Endothelial cell (in vitro differentiated cells): ENCODE measurements around the gene DPT. TPM values are rescaled to one million over a fixed set of nuclear protein-coding genes. Genes with fewer than 3 reads are reported as not detected.

Experiments
- DNase-seq: peaks from one replicate; pipeline ENCODE4 v3.0.0; 2021; ENCODE audit warnings: low spot score
- H3K27ac Mint-ChIP-seq: one replicate; pipeline ENCODE4 v1.8.0; 2021; ENCODE audit warnings: mixed read lengths, inconsistent platforms; ENCODE audit not compliant: unreplicated experiment
- H3K27me3 Mint-ChIP-seq: one replicate; pipeline ENCODE4 v1.8.0; 2021; ENCODE audit warnings: mild to moderate bottlenecking, moderate library complexity, mixed read lengths, inconsistent platforms; ENCODE audit not compliant: unreplicated experiment
- H3K36me3 Mint-ChIP-seq: one replicate; pipeline ENCODE4 v1.8.0; 2021; ENCODE audit warnings: mild to moderate bottlenecking, low read depth, mixed read lengths, inconsistent platforms; ENCODE audit not compliant: unreplicated experiment
- H3K4me1 Mint-ChIP-seq: one replicate; pipeline ENCODE4 v1.8.0; 2021; ENCODE audit warnings: mild to moderate bottlenecking, mixed read lengths, inconsistent platforms; ENCODE audit not compliant: unreplicated experiment
- H3K4me3 Mint-ChIP-seq: one replicate; pipeline ENCODE4 v1.8.0; 2021; ENCODE audit warnings: mild to moderate bottlenecking, mixed read lengths, inconsistent platforms; ENCODE audit not compliant: unreplicated experiment
- H3K9me3 Mint-ChIP-seq: one replicate; pipeline ENCODE4 v1.8.0; 2021; ENCODE audit warnings: mixed read lengths, inconsistent platforms; ENCODE audit not compliant: unreplicated experiment
- total RNA-seq: library from RNA; stranded (reverse); fragmentation: NEBNext Ultra II Directional; extraction: Animal tissue kit (Norgen Biotek cat#: 25700); gene quantifications from one replicate; pipeline ENCODE4 v1.2.1, GENCODE V29; 2021; ENCODE audit not compliant: unreplicated experiment
- TF ChIP-seq, protein P1 (sequence below): fragments of 200-600 bp; sonication (generic); IDR thresholded peaks from one replicate; pipeline ENCODE4 v1.5.0; 2021; ENCODE audit warnings: antibody characterized with exemption; ENCODE audit not compliant: unreplicated experiment

Gene DPT
- total RNA-seq, 1 donor from 2014 or later: not detected

DNA sequence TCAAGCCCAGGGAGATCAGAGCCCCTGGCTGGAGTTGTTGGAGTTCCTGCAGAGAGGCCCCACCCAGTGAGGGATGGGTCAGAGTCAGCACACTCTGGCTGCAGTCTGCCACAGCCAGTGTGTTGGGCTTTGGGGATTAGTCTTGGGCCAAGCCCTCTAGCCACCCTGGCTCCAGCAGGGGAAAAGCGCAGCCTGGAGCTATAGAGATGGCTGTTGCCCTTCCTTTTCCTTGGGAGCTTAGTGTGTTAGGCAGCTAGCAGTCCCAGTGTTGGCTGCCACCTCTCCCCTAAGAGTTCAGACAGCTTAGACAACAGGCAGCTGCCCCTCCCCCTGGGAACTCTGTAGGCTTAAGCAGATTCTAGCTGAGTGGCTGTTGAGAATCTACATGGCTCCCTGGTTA, 45.1 kb downstream of the DPT start:
- Mint-ChIP-seq H3K9me3 (no peaks in the 10 kb centered on the region), H3K27ac (no peak overlapping the region), H3K27me3 (no peaks in the 10 kb centered on the region), H3K4me1 (no peaks in the 10 kb centered on the region), H3K36me3 (no peaks in the 10 kb centered on the region), H3K4me3 (no peak overlapping the region)
- TF ChIP-seq, protein P1, sequence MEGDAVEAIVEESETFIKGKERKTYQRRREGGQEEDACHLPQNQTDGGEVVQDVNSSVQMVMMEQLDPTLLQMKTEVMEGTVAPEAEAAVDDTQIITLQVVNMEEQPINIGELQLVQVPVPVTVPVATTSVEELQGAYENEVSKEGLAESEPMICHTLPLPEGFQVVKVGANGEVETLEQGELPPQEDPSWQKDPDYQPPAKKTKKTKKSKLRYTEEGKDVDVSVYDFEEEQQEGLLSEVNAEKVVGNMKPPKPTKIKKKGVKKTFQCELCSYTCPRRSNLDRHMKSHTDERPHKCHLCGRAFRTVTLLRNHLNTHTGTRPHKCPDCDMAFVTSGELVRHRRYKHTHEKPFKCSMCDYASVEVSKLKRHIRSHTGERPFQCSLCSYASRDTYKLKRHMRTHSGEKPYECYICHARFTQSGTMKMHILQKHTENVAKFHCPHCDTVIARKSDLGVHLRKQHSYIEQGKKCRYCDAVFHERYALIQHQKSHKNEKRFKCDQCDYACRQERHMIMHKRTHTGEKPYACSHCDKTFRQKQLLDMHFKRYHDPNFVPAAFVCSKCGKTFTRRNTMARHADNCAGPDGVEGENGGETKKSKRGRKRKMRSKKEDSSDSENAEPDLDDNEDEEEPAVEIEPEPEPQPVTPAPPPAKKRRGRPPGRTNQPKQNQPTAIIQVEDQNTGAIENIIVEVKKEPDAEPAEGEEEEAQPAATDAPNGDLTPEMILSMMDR: no peak
- no peak for DNase-seq

DNA sequence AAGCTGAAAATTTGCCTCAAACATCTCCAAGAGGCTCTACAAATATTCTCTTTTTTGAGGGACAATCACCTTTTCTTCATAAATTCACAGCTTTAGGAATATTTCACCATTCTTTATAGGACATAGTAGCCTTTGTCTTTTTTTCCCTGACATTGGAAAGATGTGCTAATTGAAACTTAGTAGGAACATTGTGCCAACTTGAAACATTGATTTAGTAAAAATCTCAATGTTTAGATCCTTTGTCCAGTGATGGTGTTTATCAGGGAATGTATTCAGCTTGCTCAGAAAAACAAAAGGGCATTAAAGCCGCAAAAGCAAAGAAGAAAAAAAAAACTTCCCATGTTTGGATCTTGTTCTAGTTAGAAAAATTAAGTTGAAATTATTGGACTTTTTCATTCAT, 52.1 kb downstream of the DPT start:
- TF ChIP-seq, protein P1: no peak
- H3K36me3 Mint-ChIP-seq: no peaks in the 10 kb centered on the region
- H3K4me3 Mint-ChIP-seq: no peak overlapping the region
- H3K9me3 Mint-ChIP-seq: no peaks in the 10 kb centered on the region
- DNase-seq: no peak
- no peaks in the 10 kb centered on the region for H3K4me1 Mint-ChIP-seq
- no peak overlapping the region for H3K27ac Mint-ChIP-seq
- no peaks in the 10 kb centered on the region for H3K27me3 Mint-ChIP-seq

DNA sequence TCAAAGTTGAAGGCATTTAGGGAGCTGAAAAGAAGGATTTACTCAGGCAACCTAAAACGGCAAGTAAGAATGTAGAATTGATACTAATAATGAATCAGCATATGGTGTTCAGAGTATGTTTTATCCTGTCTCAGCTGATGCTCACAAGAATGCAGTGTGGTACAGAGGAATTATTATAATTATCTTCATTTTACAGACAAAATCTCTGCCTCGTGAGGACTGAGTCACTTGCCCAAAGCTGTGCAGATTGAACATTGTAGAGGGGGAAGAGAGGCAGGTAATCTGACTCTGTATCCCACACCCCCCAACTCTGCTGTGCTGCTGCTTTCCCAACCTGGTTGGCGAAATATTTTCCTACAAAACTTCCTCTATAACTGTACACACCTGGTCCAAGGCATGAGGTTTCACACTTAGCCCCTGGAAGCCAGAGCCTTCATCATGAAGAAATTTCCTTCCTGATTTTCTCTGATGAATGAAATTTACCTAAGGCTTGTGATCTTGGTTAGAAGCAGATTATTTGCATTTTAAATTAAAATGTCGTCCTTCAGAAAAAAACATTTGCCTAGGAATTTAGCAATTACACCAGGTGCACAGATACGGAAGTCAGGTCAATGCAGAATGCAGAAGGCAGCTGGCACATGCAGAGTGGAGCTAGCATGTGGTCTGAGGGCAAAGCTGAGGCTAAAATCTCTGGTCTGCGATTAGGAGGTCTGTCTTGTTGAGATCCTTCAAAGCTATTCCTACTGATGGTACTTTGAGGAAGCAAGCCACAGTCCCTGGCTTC, 52.8 kb downstream of the DPT start:
- TF ChIP-seq, protein P1: no peak
- Mint-ChIP-seq H3K36me3 (no peaks in the 10 kb centered on the region), H3K27ac (no peak overlapping the region), H3K4me1 (no peaks in the 10 kb centered on the region), H3K9me3 (no peaks in the 10 kb centered on the region), H3K4me3 (no peak overlapping the region), H3K27me3 (no peaks in the 10 kb centered on the region)
- no peak for DNase-seq

DNA sequence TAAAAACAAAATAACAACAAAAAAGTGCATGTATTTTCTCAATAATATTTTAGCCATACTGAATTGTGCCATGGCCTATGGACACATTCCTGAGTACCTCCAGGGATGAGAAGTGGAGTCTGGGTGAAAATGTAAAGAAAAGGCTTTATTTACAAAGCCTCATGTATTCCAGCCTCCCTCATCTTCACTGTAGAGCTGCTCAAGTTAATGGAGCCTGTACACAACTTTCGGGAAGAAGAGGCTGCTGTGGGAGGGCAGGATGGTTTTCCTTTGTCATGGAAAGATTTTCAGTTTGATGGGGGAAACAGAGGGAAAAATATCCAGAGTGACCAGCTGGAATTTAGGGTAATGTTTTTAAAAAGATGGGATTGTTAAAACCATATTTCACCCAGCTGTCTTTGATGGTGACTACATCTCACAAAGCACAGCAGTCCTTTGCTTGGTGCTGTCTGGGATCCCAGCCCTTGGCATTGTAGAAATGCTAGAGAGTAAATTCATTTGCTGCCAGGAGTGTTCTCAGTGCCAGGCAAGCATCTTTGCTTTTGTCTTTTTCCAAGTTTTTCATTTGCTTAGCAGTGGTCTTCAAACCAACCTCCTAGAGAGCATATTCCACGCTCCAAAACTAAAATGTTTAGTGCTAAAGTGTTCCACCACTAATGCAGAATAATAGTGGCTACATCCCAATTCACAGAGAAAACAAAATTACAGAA, 54.9 kb downstream of the DPT start:
- no peaks in the 10 kb centered on the region for H3K27me3 Mint-ChIP-seq
- TF ChIP-seq, protein P1: no peak
- H3K4me3 Mint-ChIP-seq: no peak overlapping the region
- no peaks in the 10 kb centered on the region for H3K9me3 Mint-ChIP-seq
- no peaks in the 10 kb centered on the region for H3K4me1 Mint-ChIP-seq
- no peak for DNase-seq
- H3K27ac Mint-ChIP-seq: no peak overlapping the region
- no peaks in the 10 kb centered on the region for H3K36me3 Mint-ChIP-seq

DNA sequence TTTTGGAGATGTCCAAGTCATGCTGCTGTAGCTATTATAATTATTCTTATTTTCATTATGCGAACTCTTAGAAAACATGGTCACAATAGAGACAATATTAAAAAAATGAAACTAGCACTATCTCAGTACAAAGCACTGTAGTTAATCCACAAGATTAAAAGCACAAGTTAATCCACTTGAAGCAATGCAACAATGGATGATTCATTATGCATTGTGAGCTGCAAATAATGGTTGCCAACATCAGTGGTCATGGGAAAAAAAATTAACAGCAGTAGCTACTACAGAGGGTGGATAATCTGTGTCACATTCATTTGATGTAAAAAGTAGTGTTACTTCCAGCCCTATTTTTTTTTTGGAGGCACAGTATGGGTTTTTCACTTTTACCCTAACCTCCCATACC, 56.7 kb downstream of the DPT start:
- no peak for DNase-seq
- Mint-ChIP-seq H3K36me3 (no peaks in the 10 kb centered on the region), H3K9me3 (no peaks in the 10 kb centered on the region), H3K4me1 (no peaks in the 10 kb centered on the region), H3K27ac (no peak overlapping the region), H3K4me3 (no peak overlapping the region), H3K27me3 (peaks cover 2% of the 10 kb centered on the region)
- TF ChIP-seq, protein P1: no peak
